CD14-positive monocyte (primary cell): ENCODE data around the gene KLHL14. TPM values are rescaled to one million over a fixed set of nuclear protein-coding genes. Genes with fewer than 3 reads are reported as not detected.

Experiments
- DNase-seq, 3 donors: peaks; one replicate each; pipeline ENCODE4 v3.0.0-alpha.2; 2011 to 2022
- H2AFZ ChIP-seq: 2 replicates; pipeline ENCODE4 v1.6.0; 2012; ENCODE audit warnings: mild to moderate bottlenecking, low read depth, low read length, inconsistent platforms; ENCODE audit not compliant: insufficient read depth, poor library complexity, severe bottlenecking
- H3K27ac ChIP-seq, 2 donors: 1 replicate in 1 of 2; 2 replicates in 1 of 2; pipeline ENCODE4 v1.5.1; 2012 to 2013; ENCODE audit warnings: low read length in 2 of 2, control low read depth in 1 of 2, inconsistent platforms in 1 of 2, low read depth in 1 of 2, mild to moderate bottlenecking in 1 of 2
- H3K27me3 ChIP-seq, 2 donors: one replicate each; pipeline versions ENCODE4 v1.6.0 to v1.6.1; 2011 to 2013; ENCODE audit warnings: low read length in 2 of 2; ENCODE audit not compliant: control insufficient read depth in 2 of 2, insufficient read depth in 2 of 2
- H3K36me3 ChIP-seq, 2 donors: replicated peaks in 1 of 2; 1 replicate in 1 of 2; 2 replicates in 1 of 2; pipeline versions ENCODE4 v1.5.1 to v1.6.1; 2012 to 2013; ENCODE audit warnings: low read length in 2 of 2, control low read depth in 1 of 2, inconsistent platforms in 1 of 2, mild to moderate bottlenecking in 1 of 2; ENCODE audit not compliant: insufficient read depth in 2 of 2, control insufficient read depth in 1 of 2
- H3K4me1 ChIP-seq, 2 donors: 1 replicate in 1 of 2; 2 replicates in 1 of 2; pipeline versions ENCODE4 v1.5.1 to v1.6.1; 2012 to 2013; ENCODE audit warnings: low read length in 2 of 2, control low read depth in 1 of 2, inconsistent platforms in 1 of 2, mild to moderate bottlenecking in 1 of 2, moderate library complexity in 1 of 2; ENCODE audit not compliant: insufficient read depth in 2 of 2, control insufficient read depth in 1 of 2
- H3K4me2 ChIP-seq: replicated peaks from 2 replicates; pipeline ENCODE3; 2012; ENCODE audit warnings: low read length, moderate library complexity, mild to moderate bottlenecking; ENCODE audit not compliant: poor library complexity, severe bottlenecking; ENCODE audit errors: extremely low read depth
- H3K4me3 ChIP-seq, 3 experiments: fragments of 200-600 bp in 1 of 3; sonication (generic) in 1 of 3; replicated peaks in 1 of 3; 1 replicate in 2 of 3; 2 replicates in 1 of 3; pipeline ENCODE4 v1.5.1; 2011 to 2013; ENCODE audit warnings: low read length in 3 of 3, mild to moderate bottlenecking in 3 of 3, control low read depth in 2 of 3, low read depth in 2 of 3, inconsistent platforms in 1 of 3, moderate library complexity in 1 of 3
- H3K79me2 ChIP-seq: 2 replicates; pipeline ENCODE4 v1.6.0; 2012; ENCODE audit warnings: mild to moderate bottlenecking, control low read depth, inconsistent platforms, low read length, moderate library complexity; ENCODE audit not compliant: insufficient read depth
- H3K9ac ChIP-seq: 2 replicates; pipeline ENCODE4 v1.6.0; 2017; ENCODE audit warnings: low read length, mild to moderate bottlenecking; ENCODE audit not compliant: insufficient read depth, poor library complexity, severe bottlenecking
- H3K9me3 ChIP-seq, 2 donors: replicated peaks in 1 of 2; 1 replicate in 1 of 2; 2 replicates in 1 of 2; pipeline versions ENCODE4 v1.5.1 to v1.6.1; 2012 to 2013; ENCODE audit warnings: low read length in 2 of 2, control low read depth in 1 of 2; ENCODE audit not compliant: control insufficient read depth in 1 of 2, insufficient read depth in 1 of 2
- H4K20me1 ChIP-seq: 2 replicates; pipeline ENCODE4 v1.6.0; 2012; ENCODE audit warnings: mild to moderate bottlenecking, low read length, control low read depth, moderate library complexity; ENCODE audit not compliant: insufficient read depth
- H3K27ac Mint-ChIP-seq, 7 donors: one replicate each; pipeline ENCODE4 v1.8.0; 2020; ENCODE audit warnings: mild to moderate bottlenecking in 7 of 7, mixed read lengths in 7 of 7, moderate library complexity in 6 of 7, inconsistent platforms in 2 of 7
- H3K27me3 Mint-ChIP-seq, 3 donors: one replicate each; pipeline ENCODE4 v1.8.0; 2021 to 2022; ENCODE audit warnings: low read depth in 3 of 3, mild to moderate bottlenecking in 3 of 3, mixed read lengths in 3 of 3, moderate library complexity in 3 of 3, inconsistent platforms in 1 of 3
- H3K36me3 Mint-ChIP-seq, 2 donors: one replicate each; pipeline ENCODE4 v1.8.0; 2020; ENCODE audit warnings: mixed read lengths in 2 of 2, inconsistent platforms in 1 of 2, mild to moderate bottlenecking in 1 of 2
- H3K4me1 Mint-ChIP-seq: one replicate; pipeline ENCODE4 v1.8.0; 2020; ENCODE audit warnings: mild to moderate bottlenecking, mixed read lengths
- H3K4me3 Mint-ChIP-seq, 2 donors: one replicate each; pipeline ENCODE4 v1.8.0; 2020; ENCODE audit warnings: mild to moderate bottlenecking in 2 of 2, mixed read lengths in 2 of 2, moderate library complexity in 1 of 2
- H3K9me3 Mint-ChIP-seq, 7 donors: one replicate each; pipeline ENCODE4 v1.8.0; 2020 to 2022; ENCODE audit warnings: mixed read lengths in 7 of 7, mild to moderate bottlenecking in 6 of 7, moderate library complexity in 6 of 7, inconsistent platforms in 2 of 7
- WGBS: methylation state at CpG from one replicate; pipeline ENCODE4 v1.1.5; 2013; ENCODE audit warnings: missing lambda C conversion rate; ENCODE audit not compliant: insufficient coverage; 5-methylcytosine and 5-hydroxymethylcytosine counted together
- intact Hi-C, 2 donors: fragments of 100-400 bp; cut with micrococcal nuclease; formaldehyde crosslinking; loops; one replicate each; pipeline versions ENCODE4 v1.15.0 to v1.15.1; 2023
- polyA plus RNA-seq, 3 donors: library from polyadenylated mRNA; depleted of rRNA in 1 of 3; unstranded in 2 of 3; stranded (reverse) in 1 of 3; fragments of 300-500 nt in 2 of 3; fragments of >200 nt in 1 of 3; fragmentation: Illumina TruSeq in 2 of 3; gene quantifications; 1 replicate in 2 of 3; 2 replicates in 1 of 3; pipeline ENCODE4 v1.2.3, GENCODE V29; 2012 to 2021
- TF ChIP-seq, protein P1 (sequence below): fragments of 200-600 bp; IDR thresholded peaks from one replicate; pipeline ENCODE4 v1.8.0; 2022; ENCODE audit warnings: antibody characterized with exemption, mild to moderate bottlenecking

KLHL14 gene
- polyA plus RNA-seq, 3 donors = 0.08 TPM; not detected in 2

DNA sequence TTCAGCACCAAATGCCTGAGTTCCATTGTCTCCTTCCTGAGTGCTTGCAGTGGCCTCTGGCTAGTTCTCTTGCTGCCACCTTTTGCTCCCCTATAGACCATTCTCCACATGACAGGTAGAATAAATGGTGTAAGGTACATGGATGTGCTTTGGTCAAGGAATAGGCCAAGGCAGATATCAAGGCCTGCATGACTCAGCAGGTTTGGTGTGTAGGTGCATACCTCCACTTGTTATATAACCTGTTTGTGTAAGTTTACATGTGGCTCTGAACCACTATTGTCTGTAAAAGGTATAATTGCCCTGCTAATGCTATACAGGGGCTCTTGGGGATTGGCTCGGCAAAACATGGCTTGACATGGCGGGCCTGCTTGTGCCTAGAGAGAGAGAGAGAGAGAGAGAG is 143.5 kb downstream of the KLHL14 start:
- WGBS = 94% methylated on average over 2 of the region's 2 CpGs
- no peak overlapping the region for H3K27ac Mint-ChIP-seq

DNA sequence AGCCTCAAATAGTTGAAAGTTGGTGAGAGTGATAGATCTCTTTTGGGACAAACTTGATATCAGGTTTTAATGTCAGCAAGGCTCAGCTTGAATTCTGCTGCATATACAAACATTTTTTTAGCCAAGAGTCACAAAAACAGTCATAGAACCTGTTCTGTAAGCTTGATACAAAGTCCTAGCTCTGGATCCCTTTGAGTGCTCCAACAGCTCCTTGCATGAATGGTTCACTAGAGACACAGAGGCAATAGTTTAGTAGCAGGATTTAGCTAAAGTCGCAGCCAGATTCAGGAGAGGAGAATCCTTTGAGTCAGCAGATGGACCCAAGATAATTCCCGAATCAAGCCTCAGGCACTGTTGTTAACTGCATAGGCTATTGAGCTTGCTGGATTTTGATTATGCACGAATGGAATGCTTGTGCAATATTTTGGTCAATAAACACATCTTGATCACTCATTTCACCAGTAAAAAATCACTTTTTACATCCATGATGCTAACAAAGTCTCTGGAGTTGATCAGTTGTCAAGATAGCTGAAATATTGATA is 148.6 kb downstream of the KLHL14 start:
- WGBS = 80% methylated on average over 1 of the region's 3 CpGs
- no peaks in the 10 kb centered on the region for H3K4me1 Mint-ChIP-seq
- no peak overlapping the region for H3K4me3 Mint-ChIP-seq
- no peaks in the 10 kb centered on the region for H3K36me3 Mint-ChIP-seq
- intact Hi-C loops = no loop called here
- no peak for DNase-seq
- TF ChIP-seq, protein P1, sequence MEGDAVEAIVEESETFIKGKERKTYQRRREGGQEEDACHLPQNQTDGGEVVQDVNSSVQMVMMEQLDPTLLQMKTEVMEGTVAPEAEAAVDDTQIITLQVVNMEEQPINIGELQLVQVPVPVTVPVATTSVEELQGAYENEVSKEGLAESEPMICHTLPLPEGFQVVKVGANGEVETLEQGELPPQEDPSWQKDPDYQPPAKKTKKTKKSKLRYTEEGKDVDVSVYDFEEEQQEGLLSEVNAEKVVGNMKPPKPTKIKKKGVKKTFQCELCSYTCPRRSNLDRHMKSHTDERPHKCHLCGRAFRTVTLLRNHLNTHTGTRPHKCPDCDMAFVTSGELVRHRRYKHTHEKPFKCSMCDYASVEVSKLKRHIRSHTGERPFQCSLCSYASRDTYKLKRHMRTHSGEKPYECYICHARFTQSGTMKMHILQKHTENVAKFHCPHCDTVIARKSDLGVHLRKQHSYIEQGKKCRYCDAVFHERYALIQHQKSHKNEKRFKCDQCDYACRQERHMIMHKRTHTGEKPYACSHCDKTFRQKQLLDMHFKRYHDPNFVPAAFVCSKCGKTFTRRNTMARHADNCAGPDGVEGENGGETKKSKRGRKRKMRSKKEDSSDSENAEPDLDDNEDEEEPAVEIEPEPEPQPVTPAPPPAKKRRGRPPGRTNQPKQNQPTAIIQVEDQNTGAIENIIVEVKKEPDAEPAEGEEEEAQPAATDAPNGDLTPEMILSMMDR = no peak
- H3K9me3 Mint-ChIP-seq = peaks cover 0 to 10% (median 0%) of the 10 kb centered on the region in 7 donors
- no peaks in the 10 kb centered on the region for H3K36me3 ChIP-seq
- no peak overlapping the region for H2AFZ ChIP-seq
- no peaks in the 10 kb centered on the region for H3K4me1 ChIP-seq
- no peak overlapping the region for H3K27ac Mint-ChIP-seq
- H3K9me3 ChIP-seq = peaks cover 0 to 5% of the 10 kb centered on the region in 2 donors
- H3K79me2 ChIP-seq = no peaks in the 10 kb centered on the region
- H3K9ac ChIP-seq = no peak overlapping the region
- H3K27me3 Mint-ChIP-seq = peaks cover 0 to 2% (median 0%) of the 10 kb centered on the region in 3 donors
- H3K4me3 ChIP-seq = no peak overlapping the region
- H3K27ac ChIP-seq = no peak overlapping the region
- no peak overlapping the region for H3K4me2 ChIP-seq
- no peaks in the 10 kb centered on the region for H4K20me1 ChIP-seq
- H3K27me3 ChIP-seq = no peaks in the 10 kb centered on the region

More for the DNA sequence above, 143.5 kb downstream of the KLHL14 start:
- Histone ChIP-seq H3K4me3 (no peak overlapping the region), H3K9me3 (peaks cover 0 to 15% of the 10 kb centered on the region in 2 donors), H3K27me3 (no peaks in the 10 kb centered on the region), H3K79me2 (no peaks in the 10 kb centered on the region), H2AFZ (no peak overlapping the region), H3K4me1 (no peaks in the 10 kb centered on the region), H3K4me2 (no peak overlapping the region), H3K36me3 (no peaks in the 10 kb centered on the region), H4K20me1 (no peaks in the 10 kb centered on the region), H3K27ac (no peak overlapping the region), H3K9ac (no peak overlapping the region)
- TF ChIP-seq, protein P1 = no peak
- Mint-ChIP-seq H3K9me3 (peaks cover 0 to 8% (median 5%) of the 10 kb centered on the region in 7 donors), H3K36me3 (no peaks in the 10 kb centered on the region), H3K4me1 (no peaks in the 10 kb centered on the region), H3K27me3 (peaks cover 1 to 2% (median 1%) of the 10 kb centered on the region in 3 donors), H3K4me3 (no peak overlapping the region)
- no peak for DNase-seq
- intact Hi-C loops = no loop called here
